Inferior parietal cortex (tissue), 1 donor: Measurements from ENCODE around the gene TAS1R2.

Source experiments
- DNase-seq: peaks from one replicate; pipeline ENCODE4 v3.0.0-alpha.2; 2016; ENCODE audit errors: extremely low spot score

The TAS1R2 gene

DNA sequence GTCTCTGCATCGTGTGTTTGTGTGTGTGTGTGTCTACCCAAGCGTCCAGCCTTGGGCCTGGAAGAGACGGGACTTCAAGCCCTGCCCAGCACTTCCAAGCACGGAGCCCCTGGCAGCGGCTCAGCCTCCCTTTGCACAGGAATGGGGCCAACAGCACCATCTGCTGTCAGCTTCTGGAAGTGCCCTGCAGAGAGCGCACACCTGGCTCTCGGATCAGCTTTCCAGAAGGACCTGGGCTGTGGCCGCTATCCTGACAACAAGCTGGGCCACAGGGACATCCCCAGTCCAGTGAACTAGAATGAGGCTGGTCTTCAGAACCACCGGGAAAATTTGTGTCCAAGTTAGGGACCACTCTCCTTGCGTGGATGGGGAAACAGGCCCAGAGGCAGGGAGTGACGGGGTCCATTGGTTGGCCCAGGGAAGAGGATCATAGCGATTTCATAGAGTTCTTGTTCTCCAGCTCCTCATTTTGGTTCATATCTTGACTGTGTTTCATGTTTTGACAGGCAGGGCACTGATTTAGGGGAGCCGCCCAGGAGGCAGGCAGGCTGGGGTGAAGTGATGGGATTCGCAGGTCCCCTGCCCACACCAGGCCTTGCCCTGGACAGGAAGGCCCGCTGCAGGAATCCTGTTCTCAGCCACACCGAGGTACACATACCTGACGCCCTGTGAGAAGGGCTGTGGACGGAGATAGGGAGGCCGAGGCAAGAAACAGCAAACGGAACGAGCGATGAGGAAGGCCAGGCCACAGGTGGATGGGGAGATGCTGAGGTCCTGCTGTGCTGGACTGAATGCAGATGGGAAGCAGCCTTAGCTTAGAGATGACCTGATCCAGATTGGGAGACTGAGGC lies 38.4 kb downstream of the TAS1R2 start:
- peak; percentile 75 for DNase-seq

DNA sequence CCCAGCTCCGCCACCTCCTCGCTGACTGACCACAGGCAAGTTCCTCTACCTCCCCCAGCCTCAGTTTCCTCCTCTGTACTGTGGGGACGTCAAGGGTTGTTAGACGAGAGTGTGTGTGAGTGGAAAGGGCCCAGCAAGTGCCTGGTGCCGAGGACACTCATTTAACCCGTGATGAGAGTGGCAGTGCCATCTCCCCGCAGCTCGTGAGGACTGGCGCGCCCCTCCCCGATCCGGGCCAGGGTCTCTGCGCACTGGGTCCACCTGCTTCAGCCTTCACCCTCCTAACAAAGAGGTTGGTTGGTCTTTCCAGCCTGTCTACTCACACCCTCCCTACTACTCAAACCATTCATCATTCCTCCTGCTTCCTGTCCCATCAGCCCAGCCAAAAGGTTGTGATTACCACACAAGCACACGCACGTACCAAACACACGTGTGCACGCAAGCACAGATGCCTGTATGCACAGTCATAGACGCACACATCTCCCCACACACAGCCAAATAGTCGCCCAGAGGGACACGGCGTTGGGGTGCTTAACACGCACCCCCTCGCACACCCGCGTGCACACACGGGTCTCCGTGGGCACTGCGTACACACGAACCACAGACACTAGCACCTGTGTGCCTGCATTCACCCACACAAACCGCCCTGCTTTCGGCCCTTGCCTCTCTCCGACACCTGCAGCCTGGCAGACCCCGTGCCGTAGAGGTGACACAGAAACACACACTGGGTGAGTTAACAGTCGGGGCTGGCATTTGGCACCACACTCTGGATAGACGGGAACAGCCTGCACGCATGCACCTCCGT lies 39.3 kb downstream of the TAS1R2 start:
- DNase-seq, result no peak

DNA sequence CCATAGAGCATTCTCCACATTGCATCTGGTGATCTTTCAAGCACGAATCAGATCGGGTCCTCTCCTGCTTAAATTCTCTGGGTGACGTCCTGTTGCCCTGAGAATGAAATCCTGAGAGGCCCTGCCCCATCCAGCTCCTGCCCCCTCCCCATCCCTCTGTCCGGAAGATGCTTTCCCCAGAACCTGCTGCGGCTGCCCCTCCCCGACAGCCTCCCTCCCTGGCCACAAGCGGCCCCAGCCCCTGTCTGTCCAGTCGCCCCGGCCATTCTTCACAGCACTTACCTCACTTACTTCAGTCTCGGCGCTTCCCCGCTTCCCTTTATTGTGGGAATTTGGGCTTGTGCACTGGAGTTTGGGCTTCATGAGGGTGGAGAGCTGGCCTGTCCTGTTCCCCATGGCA lies 40.3 kb downstream of the TAS1R2 start:
- DNase-seq, result no peak

DNA sequence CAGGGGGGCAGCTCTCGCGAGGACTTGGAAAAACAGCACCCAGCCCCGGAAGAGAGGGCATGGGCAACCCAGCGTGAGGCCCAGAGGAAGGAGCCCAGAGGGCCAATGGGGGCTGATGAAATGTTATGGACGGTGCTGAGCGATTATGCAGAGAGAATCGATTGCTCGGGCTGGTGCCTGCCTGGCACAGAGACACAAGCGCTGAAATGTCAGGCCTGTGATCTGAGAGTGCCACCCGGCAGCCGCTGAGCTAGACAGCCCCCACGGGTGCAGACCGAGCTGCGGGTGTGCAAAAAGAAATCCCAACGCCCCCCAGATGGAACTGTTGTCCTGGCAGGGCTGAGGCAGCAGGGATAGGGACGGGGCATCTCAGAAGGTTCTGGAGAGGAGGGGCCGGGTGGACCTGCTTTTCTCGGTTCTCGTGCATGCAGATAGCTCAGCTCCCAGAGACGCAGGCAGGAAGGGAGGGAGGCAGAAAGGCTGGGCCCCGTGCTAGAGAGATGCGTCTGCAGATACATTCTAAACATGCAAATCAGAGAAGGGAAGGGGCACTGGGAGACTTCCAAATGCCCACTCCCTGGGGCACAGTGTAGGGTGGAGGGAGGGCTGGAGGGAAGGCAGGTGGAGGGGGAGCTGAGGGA lies 41.5 kb downstream of the TAS1R2 start:
- DNase-seq, result no peak

DNA sequence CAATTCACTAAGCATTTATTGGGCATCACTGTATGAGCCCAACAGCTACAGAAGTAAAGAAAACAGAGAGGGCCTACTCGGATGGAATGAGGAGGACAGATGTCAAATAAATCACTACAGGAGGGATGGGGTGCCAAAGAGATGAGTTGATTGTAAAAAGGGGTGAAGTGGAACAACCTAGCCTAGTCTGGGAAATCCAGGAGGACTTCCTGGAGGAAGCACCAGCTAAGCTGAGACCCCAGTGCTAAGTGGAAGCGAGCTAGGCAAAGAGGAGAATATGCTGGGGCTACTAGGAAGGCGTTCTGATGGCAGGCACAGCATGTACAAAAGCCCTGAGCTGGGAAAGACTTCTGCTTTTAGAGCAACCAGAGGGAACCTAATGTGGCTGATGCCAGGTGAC lies 42.1 kb downstream of the TAS1R2 start:
- DNase-seq, result no peak

DNA sequence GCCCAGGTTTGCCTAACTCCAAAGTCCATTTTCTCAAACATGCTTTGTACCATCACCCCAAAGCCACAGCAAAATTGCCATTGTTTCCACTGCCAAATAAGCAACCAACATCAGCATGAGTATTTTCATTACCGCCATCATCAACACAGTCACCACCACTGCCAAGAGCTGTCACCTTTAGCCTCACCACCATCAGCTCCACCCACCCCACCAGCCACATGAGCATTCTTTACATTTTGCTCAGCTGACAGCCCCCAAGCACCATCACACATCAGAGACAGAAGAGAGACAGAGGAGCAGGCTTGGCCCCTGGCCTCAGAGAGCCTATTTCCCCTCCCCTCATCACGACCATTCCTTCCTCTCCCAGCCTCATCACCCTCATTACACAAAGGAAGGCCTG lies 42.7 kb downstream of the TAS1R2 start:
- no peak for DNase-seq

DNA sequence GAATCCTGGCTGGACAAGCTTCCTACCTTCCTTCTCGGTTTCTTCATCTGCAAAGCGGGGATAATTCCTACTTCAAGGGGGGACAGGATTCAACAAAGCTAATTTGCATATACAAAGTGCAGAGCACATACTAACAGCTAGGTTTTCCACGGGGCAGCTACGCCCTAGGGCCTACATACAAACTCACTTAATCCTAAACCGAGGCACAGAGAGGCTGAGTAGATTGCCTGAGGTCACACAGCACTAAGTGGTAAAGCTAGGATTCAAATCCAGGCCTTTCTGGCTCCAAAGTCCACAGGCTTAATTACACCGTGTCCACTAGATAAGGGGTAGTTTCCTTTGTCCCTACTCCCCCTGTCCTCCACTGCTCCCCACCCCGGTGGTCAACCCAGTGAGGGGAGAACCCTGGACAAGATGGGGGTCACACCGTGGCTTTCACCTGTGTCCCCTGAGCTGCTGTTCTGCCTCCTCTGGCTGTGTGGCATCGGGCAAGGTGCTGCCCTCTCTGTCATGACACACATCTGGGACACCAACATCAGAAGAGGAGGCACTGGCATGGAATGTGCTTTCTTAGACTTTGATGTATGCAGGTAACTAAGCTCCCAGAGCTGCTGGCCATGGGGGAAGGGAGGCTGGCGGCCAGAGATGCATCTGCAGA lies 44.5 kb downstream of the TAS1R2 start:
- no peak for DNase-seq

DNA sequence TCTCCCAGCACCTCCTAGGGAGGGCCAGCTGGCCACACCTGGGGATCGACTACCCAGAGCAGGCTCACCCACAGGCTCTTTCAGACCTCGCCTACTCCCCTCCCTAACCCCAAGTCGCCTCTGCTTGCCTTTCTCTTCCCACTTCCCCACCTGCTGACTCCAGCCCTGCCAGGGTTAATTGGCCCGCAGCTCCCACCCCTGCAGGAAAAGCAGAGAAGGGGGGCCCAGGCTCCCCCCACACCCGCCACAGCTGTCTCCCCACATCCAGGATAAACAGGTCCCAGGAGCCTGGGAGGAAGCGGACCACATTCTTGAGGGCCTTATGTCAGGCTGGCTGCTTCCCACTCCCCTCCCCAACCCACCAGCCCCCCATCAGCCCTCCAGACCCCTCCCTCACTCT lies 45.0 kb downstream of the TAS1R2 start:
- no peak for DNase-seq

DNA sequence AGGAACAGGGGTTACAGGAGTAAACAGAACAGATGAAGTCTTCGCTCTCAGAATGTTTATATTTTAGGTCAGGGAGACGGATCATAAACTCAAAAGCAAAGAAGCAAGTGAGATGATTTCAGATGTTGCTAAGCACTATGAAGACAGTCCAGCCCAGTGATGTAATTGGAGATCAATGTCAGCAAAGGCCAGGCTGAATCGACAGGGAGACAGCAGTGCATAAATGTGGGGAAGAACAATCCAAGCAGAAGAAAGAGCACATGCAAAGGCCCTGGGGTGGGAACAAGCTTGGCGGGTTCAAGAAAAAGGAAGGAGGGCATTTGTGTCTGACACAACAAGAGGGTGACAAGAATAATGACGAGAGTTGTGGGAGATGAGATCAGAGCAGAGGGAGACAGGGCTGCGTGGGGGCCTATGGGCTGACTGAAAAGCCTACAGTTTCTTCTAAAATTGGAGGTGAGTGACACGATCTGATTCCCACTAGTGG lies 47.0 kb downstream of the TAS1R2 start:
- DNase-seq, result no peak

DNA sequence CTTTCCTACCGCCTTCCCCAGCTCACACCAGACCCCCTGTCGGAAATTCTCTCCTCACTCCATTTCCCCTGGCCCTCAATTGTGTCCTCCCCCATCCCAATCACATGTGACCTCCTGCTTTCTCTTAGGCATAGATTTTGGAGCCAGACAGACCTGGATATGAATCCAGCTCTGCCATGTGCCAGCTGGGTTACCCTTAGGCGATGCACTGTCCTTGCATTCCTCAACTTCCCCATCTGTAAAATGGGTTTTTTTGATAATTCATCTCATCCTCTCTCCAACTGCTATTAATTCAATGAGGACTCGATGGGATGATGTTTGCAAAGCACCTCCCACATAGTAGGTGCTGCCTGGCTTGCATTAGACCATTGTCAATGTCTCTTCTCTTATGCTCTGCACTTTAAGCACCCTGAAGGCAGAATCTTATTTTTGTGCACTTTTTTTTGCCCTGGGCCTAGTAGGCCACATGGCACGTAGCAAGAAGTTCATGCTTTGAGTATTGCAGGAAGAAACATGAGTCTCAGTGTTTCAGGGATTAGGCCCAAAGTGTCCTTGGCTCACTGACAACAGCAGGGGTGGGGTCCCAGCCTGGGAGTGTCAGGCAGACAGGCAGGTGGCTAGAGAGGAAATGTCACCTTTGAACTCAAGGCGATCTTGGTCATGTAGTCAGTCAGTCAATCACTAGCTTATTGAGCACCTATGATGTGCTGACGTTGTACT lies 47.6 kb downstream of the TAS1R2 start:
- DNase-seq, result no peak

DNA sequence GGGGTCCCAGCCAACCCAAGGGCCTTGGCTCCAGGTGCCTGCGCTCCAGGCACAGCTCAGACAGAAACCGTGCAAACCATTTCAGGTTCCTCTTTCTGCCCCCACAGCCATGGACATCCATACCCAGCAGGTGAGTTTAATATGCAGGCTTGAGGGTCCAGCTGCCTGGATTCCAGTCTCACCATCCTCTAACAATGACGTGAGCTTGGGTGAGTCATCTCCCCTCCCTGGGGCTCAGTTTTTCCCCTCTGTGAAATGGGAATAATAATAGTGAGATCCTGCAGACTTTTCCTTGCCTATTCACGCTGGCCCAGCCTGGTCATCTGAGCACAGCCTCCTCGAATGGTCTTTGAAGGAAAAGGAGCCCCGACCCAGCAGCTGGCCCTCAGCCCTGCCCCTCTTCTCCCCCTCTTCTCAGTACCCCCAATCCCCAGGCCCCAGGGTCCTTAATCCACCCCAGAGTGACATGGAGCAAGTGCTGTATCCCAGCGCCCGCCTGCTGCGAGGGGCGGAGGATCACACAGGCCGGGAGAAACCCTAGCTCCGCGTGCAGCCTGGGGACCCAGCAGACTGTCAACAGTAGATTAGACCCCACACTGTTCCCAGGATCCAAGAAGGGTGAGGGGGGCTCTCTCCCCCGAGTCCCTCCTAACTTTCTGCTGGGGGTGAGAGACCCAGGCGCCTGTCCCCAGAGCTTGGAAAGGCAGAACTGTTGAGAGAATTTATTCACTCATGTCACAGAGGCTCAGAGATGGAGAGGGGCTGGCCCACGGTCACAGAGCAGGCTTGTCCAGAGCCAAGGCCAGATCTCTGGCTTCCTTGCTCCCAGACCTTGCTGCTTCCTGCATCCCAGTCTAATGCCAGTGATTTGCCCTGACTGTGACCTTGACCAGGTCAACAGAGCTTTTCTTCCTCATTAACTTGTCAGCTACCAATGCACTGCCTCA lies 49.2 kb downstream of the TAS1R2 start:
- DNase-seq, result no peak

DNA sequence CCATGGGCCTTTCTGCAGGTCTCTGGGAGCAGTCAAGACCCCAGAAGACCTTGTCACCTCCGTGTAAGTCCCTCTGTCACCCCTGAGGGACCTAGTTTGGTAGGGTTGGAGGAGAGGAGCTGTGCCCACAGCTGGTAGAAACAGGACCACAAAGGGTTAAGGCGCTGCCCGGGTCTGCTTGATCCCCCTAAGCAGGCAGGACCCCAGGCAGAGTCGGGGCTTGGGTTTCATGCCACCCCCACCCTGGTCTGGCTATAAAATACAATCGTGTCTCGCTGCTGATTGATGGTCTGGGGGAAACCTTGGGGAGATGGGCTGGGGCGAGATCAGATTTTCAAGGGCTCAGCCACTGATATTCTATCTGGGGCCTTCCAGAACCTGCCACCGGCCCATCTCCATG lies 50.9 kb downstream of the TAS1R2 start:
- DNase-seq, result no peak

DNA sequence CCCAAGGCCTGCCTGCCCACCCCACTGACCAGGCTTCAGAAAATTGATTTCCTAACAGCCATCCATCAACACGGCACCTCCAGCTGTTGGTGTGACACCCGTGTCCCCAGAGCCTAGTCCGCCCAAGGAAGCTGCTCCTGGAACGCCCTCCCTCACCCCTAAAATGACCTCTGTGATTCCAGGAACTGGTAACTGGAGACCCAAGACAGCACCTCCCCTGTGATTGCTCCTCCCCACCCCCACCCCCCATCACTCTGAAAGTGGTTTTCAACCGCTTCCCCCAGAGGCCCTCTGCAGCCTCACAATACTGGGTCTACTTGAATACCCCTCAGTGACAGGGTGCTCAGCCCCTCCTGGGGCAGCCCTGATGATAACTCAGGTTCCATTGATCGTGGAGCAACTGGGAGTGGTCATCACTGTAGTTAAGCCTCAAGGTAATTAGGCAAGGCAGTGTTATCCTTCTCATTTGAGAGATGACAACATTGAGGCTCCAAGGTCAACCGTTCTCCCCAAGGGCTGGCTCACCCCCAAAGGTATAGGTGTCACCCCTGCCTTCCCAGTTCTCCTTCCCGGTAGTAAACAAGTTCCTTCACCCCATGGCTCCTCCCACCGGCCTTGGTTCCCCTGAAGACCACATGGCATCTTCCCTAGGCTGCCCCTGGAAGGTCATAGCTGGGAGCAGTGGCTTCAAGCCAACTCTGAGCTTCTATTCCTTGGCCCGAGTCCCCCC lies 52.0 kb downstream of the TAS1R2 start:
- peak; percentile 9 for DNase-seq

DNA sequence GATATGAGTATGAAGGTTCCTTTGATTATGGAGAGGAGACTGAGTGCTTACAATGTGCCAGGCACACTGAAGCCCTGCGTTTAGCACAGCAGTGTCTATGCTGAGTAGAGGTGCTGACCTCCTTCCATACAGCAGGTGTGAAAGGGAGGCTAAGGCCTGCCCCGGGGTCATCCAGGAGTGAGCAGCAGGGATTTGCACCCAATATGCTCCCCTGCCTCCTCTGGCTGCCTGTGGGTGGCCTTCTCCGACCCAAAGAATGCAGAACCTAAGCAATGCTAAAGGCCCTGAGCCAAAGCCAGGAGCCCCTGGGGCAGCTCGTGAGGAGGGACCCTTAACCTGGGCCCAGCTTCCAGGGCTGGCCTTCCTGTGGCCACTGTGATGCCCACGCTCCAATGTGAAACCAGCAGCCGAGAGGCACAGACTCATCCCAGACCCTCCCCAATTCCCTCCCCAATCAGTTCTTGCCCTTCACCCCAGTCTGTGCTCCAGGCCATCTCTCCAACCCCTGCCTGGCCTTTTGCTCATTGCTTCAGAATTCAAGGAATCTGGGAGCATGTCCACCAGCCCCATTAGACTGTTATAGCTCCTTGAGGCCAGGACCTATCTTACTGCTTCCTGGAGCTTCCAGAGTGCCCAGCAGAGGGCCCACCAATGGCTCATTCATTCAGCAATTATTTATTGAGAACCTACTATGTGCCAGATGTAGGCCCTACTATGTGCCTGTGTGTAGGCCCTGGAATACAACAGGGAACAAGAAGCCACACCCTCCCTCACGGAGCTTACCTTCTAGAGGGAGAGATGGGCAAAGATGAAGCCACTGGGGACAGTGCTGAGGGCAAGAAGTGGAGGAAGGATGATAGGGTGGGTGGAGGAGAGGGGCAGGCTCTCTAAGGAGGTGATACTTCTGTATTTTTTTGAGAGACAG lies 53.3 kb downstream of the TAS1R2 start:
- DNase-seq, result no peak

DNA sequence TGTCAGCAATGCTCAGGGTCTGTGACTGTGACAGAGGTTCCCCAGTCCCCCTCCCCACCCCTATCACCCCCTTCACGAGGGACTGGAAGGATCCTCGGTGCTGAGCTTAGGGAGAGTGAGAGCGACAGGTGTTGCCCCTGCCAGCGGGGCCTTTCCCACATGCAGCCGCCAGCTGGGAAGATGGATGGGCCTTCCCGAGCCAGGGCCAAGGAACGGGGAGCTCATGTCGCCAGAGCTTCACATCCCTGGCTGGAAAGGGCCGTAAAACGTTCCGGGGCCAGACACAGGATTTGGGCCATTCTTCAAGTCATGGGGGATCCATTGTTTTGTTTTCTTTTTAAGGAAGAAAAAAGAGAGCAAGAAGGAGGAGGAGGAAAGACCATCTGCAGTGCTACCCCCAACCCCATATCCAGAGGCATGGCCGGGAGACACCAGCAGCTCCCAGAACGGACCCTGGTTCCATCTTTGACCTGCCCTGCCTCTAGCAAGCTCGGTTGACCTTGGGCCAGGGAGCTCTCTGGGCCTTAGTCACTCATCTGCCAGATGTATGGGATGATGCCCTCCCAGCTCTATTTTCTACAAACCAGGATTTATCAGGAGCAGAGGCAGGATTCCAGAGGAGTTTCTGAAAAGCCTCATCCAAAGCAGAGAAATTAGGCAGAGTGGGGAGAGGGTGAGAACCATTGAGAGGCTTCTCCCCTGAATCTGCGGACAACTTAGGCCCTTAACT lies 54.1 kb downstream of the TAS1R2 start:
- no peak for DNase-seq

DNA sequence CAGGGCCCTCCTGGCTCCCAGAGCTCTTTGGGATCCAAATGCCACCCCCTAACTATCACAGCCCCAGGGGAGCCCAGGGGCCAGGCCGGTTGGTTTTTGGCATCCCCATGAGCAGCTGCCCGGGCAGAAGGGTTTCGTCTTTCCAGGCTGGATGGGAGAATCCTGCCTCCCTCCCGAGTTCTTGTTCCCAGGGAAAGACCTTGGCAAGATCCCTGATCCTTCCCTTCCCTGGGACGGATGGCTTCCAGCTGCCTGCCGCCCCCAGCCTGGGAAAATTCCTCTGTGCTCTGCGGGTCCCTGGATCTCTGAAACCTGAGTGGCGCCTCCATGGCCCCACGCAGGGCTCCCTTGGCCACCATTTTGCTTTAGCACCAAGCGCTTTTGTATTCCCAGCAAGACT lies 55.6 kb downstream of the TAS1R2 start:
- no peak for DNase-seq

DNA sequence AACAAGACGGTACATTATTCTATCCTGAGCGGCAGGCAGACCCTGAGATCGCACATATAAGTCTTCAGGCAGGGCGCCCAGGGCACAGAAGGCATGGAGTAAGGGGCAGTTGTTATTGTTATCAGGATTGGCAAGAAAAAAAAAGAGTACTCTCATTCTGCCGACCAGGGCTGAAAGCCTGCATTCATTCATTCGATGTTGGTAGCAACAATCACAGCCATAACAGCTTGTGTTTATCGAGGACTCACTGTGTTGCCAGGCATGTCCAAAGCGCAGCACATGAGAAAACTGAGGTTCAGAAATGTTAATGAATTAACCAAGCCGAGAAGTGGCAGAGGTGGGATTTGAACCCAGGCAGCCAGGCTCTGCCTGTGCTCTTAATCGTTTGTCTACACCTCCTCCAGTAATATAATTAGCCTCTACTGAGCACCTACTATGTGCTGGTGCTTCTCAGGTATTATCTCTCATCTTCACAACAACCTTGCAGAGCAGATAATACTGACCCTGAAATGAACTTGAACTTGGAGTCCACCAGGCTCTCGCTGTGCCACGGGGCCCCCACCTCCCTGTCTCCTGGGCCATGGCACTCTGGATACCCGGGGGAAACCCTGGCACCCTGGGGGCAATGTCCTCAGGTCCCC lies 56.2 kb downstream of the TAS1R2 start:
- DNase-seq, result no peak
